Brain (organoid and tissue), 1 donor: ENCODE measurements around the gene DCD. TPM values are rescaled to one million over a fixed set of nuclear protein-coding genes. Genes with fewer than 3 reads are reported as not detected.

Experiments
- polyA plus RNA-seq: library from polyadenylated mRNA; stranded (reverse); fragments of 350-450 nt; fragmentation: Illumina TruSeq; extraction: RNeasy Lipid Tissue Mini Kit (QIAGEN cat#74804); gene quantifications from one replicate; pipeline ENCODE4 v1.2.3, GENCODE V29; 2015; ENCODE audit warnings: low read depth, low replicate concordance; ENCODE audit not compliant: insufficient read depth

Gene DCD
- polyA plus RNA-seq, 1 donor from 2014 or later = not detected

Other genes starting within 250 kb of the DCD start
- gene ITGA5, start 229.1 kb downstream of the DCD start, polyA plus RNA-seq = 12.0 TPM
- gene GTSF1, start 174.8 kb downstream of the DCD start, polyA plus RNA-seq = not detected
- 2.0 TPM for gene NCKAP1L, start 150.6 kb downstream of the DCD start, polyA plus RNA-seq
- 17.9 TPM for gene PDE1B, start 98.8 kb downstream of the DCD start, polyA plus RNA-seq
- 16.0 TPM for gene PPP1R1A, start 59.7 kb downstream of the DCD start, polyA plus RNA-seq
- not detected for gene LACRT, start 13.5 kb downstream of the DCD start, polyA plus RNA-seq
- gene MUCL1, start 206.2 kb upstream of the DCD start, polyA plus RNA-seq = not detected